Suprapubic skin (tissue), 3 donors: Measurements from ENCODE around the gene TMEM272.

Experiments used
- EP300 ChIP-seq: sonication (generic); formaldehyde crosslinking; IDR thresholded peaks from one replicate; pipeline ENCODE4 v1.6.1; 2017; ENCODE audit warnings: antibody characterized with exemption
- POLR2A ChIP-seq, 2 donors: fragments of 450-650 bp; IDR thresholded peaks; one replicate each; pipeline ENCODE4 v1.6.1; 2017; ENCODE audit warnings: antibody characterized with exemption in 2 of 2, mild to moderate bottlenecking in 2 of 2, moderate library complexity in 2 of 2
- TF ChIP-seq, protein P1 (sequence below), 2 donors: fragments of 200-600 bp in 1 of 2; fragments of 450-650 bp in 1 of 2; sonication (generic) in 1 of 2; IDR thresholded peaks; one replicate each; pipeline ENCODE4 v1.5.1; 2016 to 2019; ENCODE audit warnings: antibody characterized with exemption in 2 of 2, mild to moderate bottlenecking in 1 of 2, moderate library complexity in 1 of 2

DNA sequence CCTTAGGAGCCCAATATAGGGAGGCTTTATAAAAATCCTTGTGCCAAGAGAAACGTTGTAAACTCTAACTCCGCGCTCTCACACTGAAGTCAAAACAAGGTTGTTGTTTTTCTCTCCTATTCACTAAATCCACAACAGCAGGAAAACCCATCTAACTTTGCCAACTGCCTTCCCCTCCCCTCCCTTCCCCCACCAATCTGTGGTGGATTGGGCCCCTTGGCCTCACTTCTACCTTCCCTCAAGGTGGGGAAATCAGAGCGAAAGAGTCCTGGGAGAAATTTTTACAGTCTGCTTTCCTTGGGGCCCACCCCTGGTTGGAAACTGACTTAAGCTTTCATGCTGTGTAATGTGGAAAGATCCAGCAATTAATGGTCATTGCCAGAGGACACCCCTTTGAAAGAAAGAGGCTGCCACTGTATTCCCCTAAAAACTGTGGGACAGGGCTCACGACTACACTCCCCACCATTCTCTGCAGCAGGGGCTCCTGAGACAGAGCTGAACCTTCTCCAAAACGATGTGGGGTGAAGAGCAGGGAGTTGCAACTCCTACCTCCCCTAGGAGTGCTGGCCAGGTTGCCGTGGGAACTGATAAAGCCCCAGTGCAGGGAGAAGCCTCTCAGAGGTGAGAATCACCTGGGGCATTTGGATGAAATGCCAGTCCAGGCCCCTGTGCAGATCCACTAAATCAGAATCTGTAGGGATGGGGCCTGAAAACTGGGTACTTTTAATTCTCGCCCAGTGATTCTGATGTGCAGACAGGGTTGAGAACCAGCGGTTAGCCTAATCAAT lies 42.2 kb downstream of the TMEM272 start:
- TF ChIP-seq, protein P1, sequence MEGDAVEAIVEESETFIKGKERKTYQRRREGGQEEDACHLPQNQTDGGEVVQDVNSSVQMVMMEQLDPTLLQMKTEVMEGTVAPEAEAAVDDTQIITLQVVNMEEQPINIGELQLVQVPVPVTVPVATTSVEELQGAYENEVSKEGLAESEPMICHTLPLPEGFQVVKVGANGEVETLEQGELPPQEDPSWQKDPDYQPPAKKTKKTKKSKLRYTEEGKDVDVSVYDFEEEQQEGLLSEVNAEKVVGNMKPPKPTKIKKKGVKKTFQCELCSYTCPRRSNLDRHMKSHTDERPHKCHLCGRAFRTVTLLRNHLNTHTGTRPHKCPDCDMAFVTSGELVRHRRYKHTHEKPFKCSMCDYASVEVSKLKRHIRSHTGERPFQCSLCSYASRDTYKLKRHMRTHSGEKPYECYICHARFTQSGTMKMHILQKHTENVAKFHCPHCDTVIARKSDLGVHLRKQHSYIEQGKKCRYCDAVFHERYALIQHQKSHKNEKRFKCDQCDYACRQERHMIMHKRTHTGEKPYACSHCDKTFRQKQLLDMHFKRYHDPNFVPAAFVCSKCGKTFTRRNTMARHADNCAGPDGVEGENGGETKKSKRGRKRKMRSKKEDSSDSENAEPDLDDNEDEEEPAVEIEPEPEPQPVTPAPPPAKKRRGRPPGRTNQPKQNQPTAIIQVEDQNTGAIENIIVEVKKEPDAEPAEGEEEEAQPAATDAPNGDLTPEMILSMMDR (IDR thresholded peaks at IDR 0.05), result no peak
- no peak for TF ChIP-seq POLR2A (IDR thresholded peaks at IDR 0.05)
- no peak for TF ChIP-seq EP300
